Muscle layer of duodenum (tissue), 2 donors: ENCODE results near the gene RASAL3.
A peak's percentile ranks its signal among the peaks of the same experiment; 100 is the strongest.

Source experiments
- H3K27ac ChIP-seq: one replicate; pipeline ENCODE4 v1.7.0; 2013; ENCODE audit warnings: mild to moderate bottlenecking, low read length
- H3K27me3 ChIP-seq: one replicate; pipeline ENCODE4 v1.7.0; 2013; ENCODE audit warnings: low read depth, mild to moderate bottlenecking, control low read depth, low read length
- H3K36me3 ChIP-seq, 2 donors: one replicate each; pipeline ENCODE4 v1.7.0; 2013; ENCODE audit warnings: low read length in 2 of 2, control low read depth in 1 of 2, mild to moderate bottlenecking in 1 of 2; ENCODE audit not compliant: insufficient read depth in 2 of 2, control insufficient read depth in 1 of 2
- H3K4me1 ChIP-seq, 2 donors: one replicate each; pipeline ENCODE4 v1.7.0; 2013; ENCODE audit warnings: low read length in 2 of 2, mild to moderate bottlenecking in 2 of 2, control low read depth in 1 of 2, moderate library complexity in 1 of 2; ENCODE audit not compliant: insufficient read depth in 2 of 2, control insufficient read depth in 1 of 2
- H3K4me3 ChIP-seq, 2 donors: one replicate each; pipeline ENCODE4 v1.7.0; 2013; ENCODE audit warnings: low read length in 2 of 2, low read depth in 1 of 2, mild to moderate bottlenecking in 1 of 2
- H3K9me3 ChIP-seq, 2 donors: one replicate each; pipeline ENCODE4 v1.7.0; 2013; ENCODE audit warnings: low read length in 2 of 2, control low read depth in 1 of 2, mild to moderate bottlenecking in 1 of 2; ENCODE audit not compliant: control insufficient read depth in 1 of 2
- donor health status: healthy.

Gene RASAL3

GRCh38 chr19:15438124-15438496, 26.2 kb downstream of the RASAL3 start:
- Histone ChIP-seq H3K27me3 (no peaks in the 10 kb centered on the region), H3K36me3 (no peaks in the 10 kb centered on the region), H3K9me3 (no peaks in the 10 kb centered on the region), H3K4me1 (peaks cover 0 to 23% of the 10 kb centered on the region in 2 donors), H3K27ac (peak overlapping the region; percentile 40), H3K4me3 (no peak overlapping the region)

DNA sequence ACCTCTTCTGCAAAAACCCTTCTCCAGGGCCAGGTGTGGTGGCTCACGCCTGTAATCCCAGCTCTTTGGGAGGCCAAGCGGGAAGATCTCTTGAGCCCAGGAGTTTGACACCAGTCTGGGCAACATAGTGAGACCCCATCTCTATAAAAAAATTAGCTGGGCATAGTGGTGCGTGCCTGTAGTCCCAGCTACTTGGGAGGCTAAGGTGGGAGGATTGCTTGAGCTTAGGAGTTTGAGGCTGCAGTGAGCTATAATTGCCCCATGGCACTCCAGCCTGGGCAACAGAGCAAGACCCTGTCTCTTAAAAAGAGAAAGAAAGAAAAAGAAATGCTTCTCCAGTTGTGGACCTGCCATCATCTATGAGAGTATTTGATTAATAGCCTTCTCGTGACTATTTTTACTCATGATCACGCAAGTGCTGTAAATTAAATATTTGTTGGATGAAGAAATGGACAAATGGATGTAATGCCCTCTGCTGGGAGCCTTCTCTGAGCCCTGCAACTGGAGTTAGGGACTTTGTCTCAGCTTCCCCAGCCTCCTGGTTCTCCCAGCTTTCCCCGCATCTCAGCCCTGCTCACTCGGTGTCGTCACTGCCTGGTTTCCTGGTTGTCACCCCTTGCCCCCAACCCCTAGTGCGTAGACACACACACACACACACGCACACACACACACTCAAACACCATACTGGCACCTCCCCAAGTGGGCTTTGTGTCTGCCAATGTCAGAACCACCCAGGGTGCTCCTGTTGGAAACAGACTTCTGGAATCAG, 26.8 kb downstream of the RASAL3 start:
- peak overlapping the region; percentile 40 for H3K27ac ChIP-seq
- no peaks in the 10 kb centered on the region for H3K36me3 ChIP-seq

DNA sequence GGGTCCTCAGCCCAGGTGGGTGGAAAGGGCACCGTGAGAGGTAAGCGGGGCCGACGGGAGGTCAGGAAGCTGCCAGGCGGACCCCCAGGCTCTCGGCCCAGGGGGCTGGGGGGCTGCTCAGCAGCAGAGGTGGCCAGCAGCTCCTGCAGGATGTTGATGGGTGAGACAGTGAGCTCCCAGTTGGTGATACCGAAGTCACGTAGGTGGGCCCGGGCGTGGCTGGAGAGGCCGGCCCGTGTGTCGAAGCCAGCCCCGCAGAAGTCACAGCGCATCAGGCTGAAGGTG, 27.6 kb downstream of the RASAL3 start:
- Histone ChIP-seq H3K27me3 (no peaks in the 10 kb centered on the region), H3K27ac (no peak overlapping the region), H3K9me3 (no peaks in the 10 kb centered on the region), H3K4me3 (no peak overlapping the region), H3K4me1 (peaks cover under 1 to 26% of the 10 kb centered on the region in 2 donors), H3K36me3 (no peaks in the 10 kb centered on the region)

More for the DNA sequence above, 26.8 kb downstream of the RASAL3 start:
- H3K4me1 ChIP-seq, result peaks cover 0 to 23% of the 10 kb centered on the region in 2 donors
- no peaks in the 10 kb centered on the region for H3K9me3 ChIP-seq
- no peaks in the 10 kb centered on the region for H3K27me3 ChIP-seq
- H3K4me3 ChIP-seq, result no peak overlapping the region

DNA sequence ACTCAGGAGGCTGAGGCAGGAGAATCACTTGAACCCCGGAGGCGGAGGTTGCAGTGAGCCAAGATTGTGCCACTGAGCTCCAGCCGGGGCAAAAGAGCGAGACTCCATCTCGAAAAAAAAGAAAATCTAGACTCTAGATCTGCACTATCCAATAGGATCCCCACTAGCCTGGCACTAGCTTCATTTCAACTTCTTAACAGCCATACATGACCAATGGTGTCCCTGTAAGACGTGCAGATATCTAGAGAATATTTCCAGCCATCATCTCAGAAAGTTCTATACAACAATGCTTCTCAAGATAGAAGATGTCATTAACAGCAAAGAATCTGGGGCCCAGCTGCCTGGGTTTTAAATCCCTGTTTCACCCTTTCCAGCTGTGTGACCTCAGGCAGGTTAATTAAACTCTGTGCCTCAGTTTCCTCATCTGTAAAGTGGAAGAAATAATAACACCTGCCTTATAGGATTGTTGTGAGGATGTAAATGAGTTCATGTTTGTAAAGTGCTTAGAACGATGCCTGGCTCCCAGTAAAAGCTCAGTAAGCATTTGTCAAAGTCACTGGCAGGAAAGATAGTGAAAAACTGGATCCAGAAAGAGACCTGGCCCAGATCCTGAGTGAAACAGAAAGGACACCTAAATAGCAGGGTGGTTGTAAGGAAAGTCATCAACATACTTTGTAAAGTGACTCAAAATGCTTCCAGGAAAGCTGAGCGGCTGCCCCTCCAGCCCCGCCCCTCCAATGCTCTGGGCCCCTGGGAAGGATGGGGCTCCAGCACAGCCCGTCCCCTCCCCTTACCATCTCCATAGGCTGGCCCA, 28.1 kb downstream of the RASAL3 start:
- Histone ChIP-seq H3K9me3 (no peaks in the 10 kb centered on the region), H3K27me3 (no peaks in the 10 kb centered on the region), H3K36me3 (no peaks in the 10 kb centered on the region), H3K4me1 (peaks cover 6 to 31% of the 10 kb centered on the region in 2 donors), H3K27ac (no peak overlapping the region), H3K4me3 (no peak overlapping the region)

- Histone ChIP-seq H3K36me3 (peaks cover 3 to 10% of the 10 kb centered on the region in 2 donors), H3K4me3 (peak overlapping the region; percentile 81 to 89), H3K9me3 (no peaks in the 10 kb centered on the region), H3K4me1 (peaks cover 10 to 54% of the 10 kb centered on the region in 2 donors), H3K27me3 (no peaks in the 10 kb centered on the region), H3K27ac (peak overlapping the region; percentile 72)
These were observed 30.8 kb downstream of the RASAL3 start for GRCh38 chr19:15433519-15434069.

GRCh38 chr19:15432629-15433518, 31.5 kb downstream of the RASAL3 start:
- no peaks in the 10 kb centered on the region for H3K27me3 ChIP-seq
- H3K4me3 ChIP-seq, result peak overlapping the region; percentile 81 to 89
- H3K9me3 ChIP-seq, result no peaks in the 10 kb centered on the region
- peaks cover 10 to 50% of the 10 kb centered on the region in 2 donors for H3K4me1 ChIP-seq
- H3K27ac ChIP-seq, result peak overlapping the region; percentile 72
- H3K36me3 ChIP-seq, result peaks cover 4 to 14% of the 10 kb centered on the region in 2 donors

DNA sequence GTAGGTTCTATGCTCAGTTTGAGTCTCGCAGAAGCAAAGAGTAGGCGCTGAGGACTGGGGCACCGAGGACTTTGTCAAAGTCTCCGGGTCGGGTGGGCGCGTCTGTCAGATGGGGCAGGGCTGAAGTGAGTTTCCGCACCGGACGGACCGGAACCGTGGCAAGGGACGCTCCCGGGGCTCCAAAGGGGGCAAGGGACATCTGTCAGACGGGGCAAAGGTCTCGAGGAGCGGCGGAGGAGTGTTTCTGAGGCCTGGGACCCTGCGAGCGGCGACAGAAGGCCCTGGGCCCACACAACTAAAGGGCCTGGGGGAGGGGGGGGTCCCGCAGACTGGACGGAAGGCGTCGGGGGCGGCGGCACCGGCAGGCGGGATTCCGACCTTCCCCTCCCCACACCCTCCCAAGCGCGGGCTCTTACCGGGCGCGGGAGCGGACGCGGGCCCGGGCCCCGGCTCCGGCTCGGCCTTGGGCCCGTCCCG, 32.3 kb downstream of the RASAL3 start:
- Histone ChIP-seq H3K4me3 (peak overlapping the region; percentile 83 to 95), H3K36me3 (peaks cover 4 to 23% of the 10 kb centered on the region in 2 donors), H3K27ac (peak overlapping the region; percentile 29), H3K27me3 (no peaks in the 10 kb centered on the region), H3K4me1 (peaks cover 10 to 44% of the 10 kb centered on the region in 2 donors), H3K9me3 (no peaks in the 10 kb centered on the region)

DNA sequence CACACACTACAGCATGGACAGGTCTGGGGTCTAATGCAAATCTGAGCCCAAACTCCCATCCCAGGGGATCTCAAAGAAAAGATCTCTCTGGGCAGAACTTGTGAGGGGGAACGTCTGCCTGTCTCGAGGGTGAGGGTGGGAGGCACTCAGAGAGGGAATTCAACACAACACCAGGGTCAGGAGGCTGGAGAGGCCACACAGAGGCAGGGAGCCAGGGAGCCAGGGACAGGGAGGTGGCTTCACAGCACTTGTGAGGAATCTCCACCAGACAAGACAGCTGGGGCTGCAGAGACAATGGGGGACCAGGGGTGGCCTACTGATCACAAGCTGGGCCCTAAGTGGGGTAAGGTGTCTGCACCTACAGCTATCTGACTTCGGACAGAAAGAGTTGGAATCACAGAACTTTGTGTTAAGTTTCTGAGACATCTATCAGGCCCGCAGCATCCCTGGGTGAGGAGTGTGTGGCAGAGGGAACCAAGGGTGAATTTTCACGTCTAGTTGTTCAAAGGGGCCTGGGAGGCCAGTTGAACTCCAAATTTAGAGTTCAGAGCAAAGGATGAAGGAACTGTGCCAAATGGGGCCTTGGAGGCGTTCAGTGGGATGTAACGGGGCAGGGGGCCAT, 32.8 kb downstream of the RASAL3 start:
- peaks cover 8 to 28% of the 10 kb centered on the region in 2 donors for H3K36me3 ChIP-seq
- peak overlapping the region; percentile 29 for H3K27ac ChIP-seq
- no peaks in the 10 kb centered on the region for H3K27me3 ChIP-seq
- no peaks in the 10 kb centered on the region for H3K9me3 ChIP-seq
- peaks cover 10 to 39% of the 10 kb centered on the region in 2 donors for H3K4me1 ChIP-seq
- H3K4me3 ChIP-seq, result peak overlapping the region; percentile 83 to 95

DNA sequence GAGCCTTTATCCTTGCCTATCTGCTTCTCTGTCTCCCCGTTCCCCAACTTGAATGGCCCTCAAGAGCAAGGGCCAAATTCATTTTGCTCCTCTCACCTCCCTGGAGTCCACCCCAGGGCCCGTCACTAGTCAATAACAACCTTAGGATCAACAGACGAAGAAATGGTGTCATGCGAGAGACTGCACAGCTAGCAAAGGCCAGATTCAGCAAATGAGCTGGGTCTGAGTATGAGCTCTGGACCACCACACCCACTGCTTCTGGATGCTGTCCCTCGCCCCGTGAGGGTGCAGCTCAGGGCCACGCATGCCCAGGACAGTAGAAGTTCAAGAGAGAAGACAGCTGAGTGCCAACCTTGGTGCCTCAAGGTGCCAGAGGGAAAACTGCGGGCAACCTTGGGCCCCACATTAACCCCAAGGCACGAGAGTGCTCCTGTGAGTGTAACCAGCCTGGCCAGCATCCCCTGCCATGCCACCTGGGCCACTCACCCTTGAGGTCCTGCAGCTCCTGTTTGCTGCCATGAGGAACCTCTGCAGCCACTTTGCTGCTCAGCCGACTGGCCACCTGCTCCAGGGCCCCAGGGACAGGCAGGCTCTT, 33.7 kb downstream of the RASAL3 start:
- no peaks in the 10 kb centered on the region for H3K27me3 ChIP-seq
- H3K9me3 ChIP-seq, result no peaks in the 10 kb centered on the region
- no peak overlapping the region for H3K27ac ChIP-seq
- peak overlapping the region; percentile 83 to 95 for H3K4me3 ChIP-seq
- H3K36me3 ChIP-seq, result peaks cover 11 to 33% of the 10 kb centered on the region in 2 donors
- H3K4me1 ChIP-seq, result peaks cover 10 to 38% of the 10 kb centered on the region in 2 donors

GRCh38 chr19:15429825-15430467, 34.4 kb downstream of the RASAL3 start:
- Histone ChIP-seq H3K9me3 (no peaks in the 10 kb centered on the region), H3K27ac (no peak overlapping the region), H3K27me3 (no peaks in the 10 kb centered on the region), H3K4me3 (no peak overlapping the region), H3K36me3 (peaks cover 11 to 39% of the 10 kb centered on the region in 2 donors), H3K4me1 (peaks cover 10 to 38% of the 10 kb centered on the region in 2 donors)
